ENCODE measurements around the gene ATP13A3. TPM values are rescaled to one million over a fixed set of nuclear protein-coding genes. Genes with fewer than 3 reads are reported as not detected.

The ATP13A3 gene
- polyA plus RNA-seq, 1 donor from 2014 or later = 4.2 TPM

DNA sequence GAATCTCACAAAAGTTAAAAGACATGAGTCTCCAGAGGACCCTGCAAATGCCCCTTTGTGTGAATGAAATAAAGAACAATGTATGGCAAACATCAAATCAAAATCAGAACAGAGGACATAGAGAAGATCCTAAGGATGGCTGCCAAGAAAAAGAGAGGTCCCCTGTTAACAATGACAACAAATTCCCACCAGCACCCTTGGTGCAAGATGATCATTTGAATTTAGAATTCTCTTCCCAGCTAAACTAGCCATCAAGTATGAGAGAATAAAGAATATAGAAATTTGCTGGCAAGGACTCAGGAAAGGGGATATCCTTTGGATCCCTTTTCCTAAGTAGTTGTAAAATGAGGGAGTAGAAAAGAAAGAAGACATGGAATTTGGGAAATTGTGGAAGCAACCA lies 96.0 kb downstream of the ATP13A3 start:
- Mint-ChIP-seq H3K4me3 (no peak overlapping the region), H3K36me3 (peaks cover 4% of the 10 kb centered on the region), H3K27ac (no peak overlapping the region), H3K4me1 (peaks cover 0 to 3% (median 0%) of the 10 kb centered on the region in 3 donors), H3K27me3 (peaks cover 1% of the 10 kb centered on the region), H3K9me3 (peaks cover 4 to 9% (median 5%) of the 10 kb centered on the region in 3 donors)

DNA sequence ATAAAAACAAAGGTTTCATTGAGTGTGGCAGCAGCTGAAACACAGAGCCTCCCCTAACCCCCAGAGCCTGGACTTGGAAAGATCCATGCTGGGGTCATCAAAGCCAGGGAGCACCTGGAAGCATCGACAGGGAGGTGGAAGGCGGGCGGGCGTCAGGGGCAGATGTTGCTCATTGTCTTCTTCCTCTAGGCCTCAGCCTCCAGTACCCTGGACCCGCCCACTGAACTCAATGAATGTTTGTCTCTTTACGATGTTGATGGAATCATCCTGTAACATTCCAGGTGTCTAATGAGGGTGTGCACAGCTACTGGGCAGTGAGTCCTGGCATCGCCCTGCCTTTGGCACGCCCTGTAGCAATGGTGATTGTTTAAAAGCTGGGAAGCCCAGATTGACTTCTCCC lies 97.5 kb downstream of the ATP13A3 start:
- H3K36me3 Mint-ChIP-seq = peaks cover 4% of the 10 kb centered on the region
- no peak overlapping the region for H3K27ac Mint-ChIP-seq
- H3K4me3 Mint-ChIP-seq = no peak overlapping the region
- peaks cover 4 to 9% (median 5%) of the 10 kb centered on the region in 3 donors for H3K9me3 Mint-ChIP-seq
- H3K27me3 Mint-ChIP-seq = peaks cover 3% of the 10 kb centered on the region
- no peaks in the 10 kb centered on the region for H3K4me1 Mint-ChIP-seq

DNA sequence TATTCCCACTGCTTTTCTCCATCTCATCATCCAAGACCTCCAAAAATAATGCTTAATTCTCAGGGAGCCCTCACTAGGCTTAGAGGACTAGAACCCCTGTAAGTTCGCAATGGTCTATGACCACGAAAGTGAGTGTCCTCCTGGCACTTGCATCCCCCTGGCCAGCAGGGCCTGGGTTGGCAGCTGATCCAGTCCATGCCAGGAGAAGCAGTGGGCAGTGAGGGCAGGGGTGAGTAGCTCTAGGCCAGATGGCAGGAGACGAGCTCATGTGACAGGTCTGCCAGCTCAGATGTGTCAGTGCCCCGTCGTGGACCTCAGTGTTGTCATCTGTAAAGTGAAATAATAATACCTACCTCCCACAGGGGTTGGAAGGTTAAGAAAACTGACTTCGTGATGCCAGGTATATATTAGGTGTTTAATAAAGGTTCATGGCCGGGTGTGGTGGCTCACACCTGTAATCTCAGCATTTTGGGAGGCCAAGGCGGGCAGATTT lies 98.8 kb downstream of the ATP13A3 start:
- H3K9me3 Mint-ChIP-seq = peaks cover 5 to 9% (median 6%) of the 10 kb centered on the region in 3 donors
- peaks cover 4% of the 10 kb centered on the region for H3K36me3 Mint-ChIP-seq
- peaks cover 3% of the 10 kb centered on the region for H3K27me3 Mint-ChIP-seq

DNA sequence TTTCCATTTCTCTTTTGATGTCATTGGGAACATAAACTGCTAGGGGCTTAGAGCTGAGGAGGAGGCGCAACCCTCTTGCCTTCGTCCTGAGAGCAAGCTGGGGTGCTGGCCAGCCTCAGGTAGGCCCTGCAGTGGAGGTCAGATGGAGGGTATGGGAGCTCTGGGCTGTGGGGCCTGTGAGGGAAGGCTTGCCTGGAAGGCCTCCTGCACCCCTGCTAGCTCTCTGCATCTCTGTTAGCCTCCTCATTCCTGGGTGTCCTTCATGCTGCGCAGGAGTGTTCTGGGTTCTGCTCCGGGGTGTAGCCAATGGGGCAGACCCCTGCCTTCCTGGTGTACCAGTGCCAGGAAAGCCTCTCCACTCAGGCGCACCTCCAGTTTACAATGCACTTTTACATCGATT lies 99.5 kb downstream of the ATP13A3 start:
- H3K9me3 Mint-ChIP-seq = peaks cover 5 to 9% (median 6%) of the 10 kb centered on the region in 3 donors
- no peaks in the 10 kb centered on the region for H3K4me1 Mint-ChIP-seq
- no peak overlapping the region for H3K27ac Mint-ChIP-seq
- H3K4me3 Mint-ChIP-seq = peak overlapping the region in 1 of 4 donors; percentile 44
- peaks cover 4% of the 10 kb centered on the region for H3K36me3 Mint-ChIP-seq
- peaks cover 3% of the 10 kb centered on the region for H3K27me3 Mint-ChIP-seq

More for the DNA sequence above, 98.8 kb downstream of the ATP13A3 start:
- Mint-ChIP-seq H3K4me1 (no peaks in the 10 kb centered on the region), H3K4me3 (no peak overlapping the region), H3K27ac (no peak overlapping the region)

DNA sequence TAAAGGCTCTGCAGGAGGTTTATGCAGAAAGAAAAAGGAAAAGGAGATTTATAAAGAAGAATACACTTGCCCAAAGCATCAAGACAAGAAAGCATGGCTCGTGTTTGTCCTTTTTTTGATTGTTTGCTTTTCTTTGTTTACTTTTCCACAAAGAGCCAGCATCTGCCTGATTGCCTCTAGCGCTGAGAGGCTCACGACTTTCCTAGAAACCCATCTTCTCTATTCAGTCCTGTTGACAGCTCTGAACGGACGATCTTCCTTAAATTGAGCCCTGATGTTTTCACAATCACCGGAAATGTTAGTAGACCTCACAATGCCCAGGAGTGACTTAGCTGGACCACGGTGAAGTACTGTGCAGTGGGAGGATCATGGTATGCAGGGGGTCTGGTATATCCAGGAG lies 100.2 kb downstream of the ATP13A3 start:
- peaks cover 5 to 9% (median 6%) of the 10 kb centered on the region in 3 donors for H3K9me3 Mint-ChIP-seq
- no peak overlapping the region for H3K27ac Mint-ChIP-seq
- no peaks in the 10 kb centered on the region for H3K4me1 Mint-ChIP-seq
- no peak overlapping the region for H3K4me3 Mint-ChIP-seq
- H3K36me3 Mint-ChIP-seq = peaks cover 4% of the 10 kb centered on the region
- H3K27me3 Mint-ChIP-seq = peaks cover 3% of the 10 kb centered on the region

DNA sequence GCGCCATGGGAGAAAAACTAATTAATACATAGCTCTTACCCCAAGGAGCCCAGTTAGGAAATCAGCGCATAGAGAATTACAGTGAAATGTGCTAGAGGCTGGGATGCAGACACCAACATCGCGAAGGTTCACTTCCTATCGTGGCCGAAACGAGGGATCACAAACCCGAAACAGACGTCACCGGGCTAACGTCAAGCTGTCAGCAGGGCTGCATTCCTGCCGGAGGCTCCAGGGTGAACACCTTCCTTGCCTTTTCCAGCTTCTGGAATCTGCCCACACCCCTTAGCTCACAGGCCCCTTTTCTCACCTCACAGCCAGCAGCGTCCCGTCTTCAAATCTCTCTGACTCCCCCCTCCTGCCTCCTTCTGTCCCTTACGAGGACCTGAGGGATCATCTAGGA lies 100.7 kb downstream of the ATP13A3 start:
- H3K9me3 Mint-ChIP-seq = peaks cover 4 to 7% (median 6%) of the 10 kb centered on the region in 3 donors
- H3K27ac Mint-ChIP-seq = no peak overlapping the region
- peaks cover 3% of the 10 kb centered on the region for H3K27me3 Mint-ChIP-seq
- H3K36me3 Mint-ChIP-seq = peaks cover 4% of the 10 kb centered on the region
- H3K4me1 Mint-ChIP-seq = no peaks in the 10 kb centered on the region
- H3K4me3 Mint-ChIP-seq = peak overlapping the region in 1 of 4 donors; percentile 23

DNA sequence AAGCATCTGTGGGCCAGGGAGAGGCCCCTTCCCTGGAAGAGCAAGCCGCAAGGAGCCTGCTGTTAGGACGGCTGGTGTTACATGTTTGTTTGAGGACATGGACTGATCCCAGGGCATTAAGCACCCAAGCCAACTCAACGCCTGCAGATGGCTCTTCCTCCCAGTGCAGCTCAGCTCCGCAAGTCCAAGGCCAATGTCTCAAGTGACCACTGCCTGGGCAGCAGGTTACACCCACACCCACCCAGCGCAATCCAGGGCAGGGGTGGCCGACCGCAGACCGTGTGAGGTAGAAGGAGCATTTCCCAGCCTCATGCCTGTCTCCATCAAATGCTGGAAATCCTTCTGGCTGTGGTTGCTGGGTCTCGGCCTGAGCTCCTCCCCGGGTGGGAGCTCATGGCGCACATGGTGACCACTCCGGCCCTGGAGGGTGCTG lies 102.2 kb downstream of the ATP13A3 start:
- Mint-ChIP-seq H3K4me3 (no peak overlapping the region), H3K27me3 (peaks cover 4% of the 10 kb centered on the region), H3K27ac (peak overlapping the region in 1 of 3 donors; percentile 62), H3K4me1 (no peaks in the 10 kb centered on the region), H3K36me3 (peaks cover 1% of the 10 kb centered on the region), H3K9me3 (peaks cover 0 to 2% (median 0%) of the 10 kb centered on the region in 3 donors)

DNA sequence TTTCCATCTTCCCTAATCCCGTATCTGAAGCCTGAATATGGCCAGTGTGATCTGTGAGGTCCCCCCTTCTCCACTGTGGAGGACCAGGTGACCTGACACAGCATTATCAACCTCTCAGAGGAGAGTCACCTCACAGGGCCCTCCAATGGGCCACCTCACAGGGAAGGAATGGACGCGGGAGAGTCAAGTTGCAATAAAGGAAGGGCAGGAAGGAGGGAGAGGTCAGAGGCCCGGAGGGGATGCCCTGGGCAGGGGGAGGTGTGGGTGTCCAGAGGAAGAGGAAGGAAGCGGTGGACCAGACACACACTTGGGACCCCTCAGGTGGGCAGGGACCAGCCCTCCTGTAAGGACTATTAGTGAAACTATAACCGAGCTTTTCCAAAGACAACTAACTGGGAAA lies 102.6 kb downstream of the ATP13A3 start:
- Mint-ChIP-seq H3K36me3 (peaks cover 1% of the 10 kb centered on the region), H3K4me1 (no peaks in the 10 kb centered on the region), H3K9me3 (peaks cover 0 to 2% (median 0%) of the 10 kb centered on the region in 3 donors), H3K27me3 (peaks cover 4% of the 10 kb centered on the region), H3K27ac (peak overlapping the region in 1 of 3 donors; percentile 62), H3K4me3 (no peak overlapping the region)

DNA sequence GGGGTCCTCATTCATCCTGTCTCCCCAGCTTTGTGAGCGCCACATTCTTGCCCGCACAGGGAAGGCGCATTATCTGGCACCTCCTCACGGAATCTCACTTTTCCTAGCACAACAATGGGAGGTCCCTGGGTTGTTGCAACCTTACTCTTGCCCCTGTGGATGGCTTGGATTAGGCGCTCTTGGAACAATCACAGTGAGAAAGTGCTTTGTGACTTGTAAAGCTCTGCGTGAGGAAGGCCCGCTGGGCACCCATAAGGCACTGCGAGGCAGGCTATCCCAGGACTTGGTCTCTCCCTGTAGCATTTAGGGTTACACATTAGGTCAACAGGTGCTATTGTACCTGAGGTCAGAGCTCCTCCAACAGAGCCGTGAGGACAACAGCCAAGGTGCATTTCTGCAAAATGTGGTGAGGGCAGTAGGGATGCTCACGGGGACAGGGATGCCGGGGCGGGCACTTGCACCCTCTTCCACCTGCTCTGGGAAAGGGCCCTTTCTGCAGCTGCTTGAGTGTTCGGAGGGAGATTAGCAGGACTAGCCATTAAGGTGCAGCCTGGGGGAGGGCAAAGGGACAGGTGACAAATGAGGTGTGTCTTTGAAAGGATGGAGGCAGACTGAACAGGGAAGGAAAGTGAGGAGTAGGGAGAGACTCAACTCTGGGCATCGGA lies 103.4 kb downstream of the ATP13A3 start:
- no peak overlapping the region for H3K27ac Mint-ChIP-seq
- H3K9me3 Mint-ChIP-seq = peaks cover 0 to 2% (median 0%) of the 10 kb centered on the region in 3 donors
- no peaks in the 10 kb centered on the region for H3K4me1 Mint-ChIP-seq
- peaks cover 11% of the 10 kb centered on the region for H3K27me3 Mint-ChIP-seq
- no peak overlapping the region for H3K4me3 Mint-ChIP-seq
- H3K36me3 Mint-ChIP-seq = peaks cover 1% of the 10 kb centered on the region

DNA sequence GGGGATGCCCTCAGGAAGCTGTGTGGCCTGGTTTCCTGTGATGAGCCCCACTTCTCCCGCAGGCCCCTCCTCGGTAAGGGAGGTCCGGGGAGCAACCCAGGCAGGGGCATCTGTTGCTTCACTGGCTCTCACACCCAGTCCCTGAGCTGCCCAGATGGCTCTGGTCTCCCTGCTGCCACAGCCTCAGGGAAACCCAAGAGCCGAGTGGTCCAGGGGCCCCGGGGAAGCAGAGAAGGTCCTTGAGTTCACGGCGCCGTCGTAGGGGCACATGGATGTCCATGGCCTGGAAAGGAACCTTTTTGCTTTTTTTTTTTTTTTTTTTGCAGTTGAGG lies 103.9 kb downstream of the ATP13A3 start:
- Mint-ChIP-seq H3K4me1 (peaks cover 0 to 1% (median 0%) of the 10 kb centered on the region in 3 donors), H3K27ac (no peak overlapping the region), H3K27me3 (peaks cover 14% of the 10 kb centered on the region), H3K9me3 (peaks cover 0 to 2% (median 0%) of the 10 kb centered on the region in 3 donors), H3K36me3 (peaks cover 1% of the 10 kb centered on the region), H3K4me3 (no peak overlapping the region)

DNA sequence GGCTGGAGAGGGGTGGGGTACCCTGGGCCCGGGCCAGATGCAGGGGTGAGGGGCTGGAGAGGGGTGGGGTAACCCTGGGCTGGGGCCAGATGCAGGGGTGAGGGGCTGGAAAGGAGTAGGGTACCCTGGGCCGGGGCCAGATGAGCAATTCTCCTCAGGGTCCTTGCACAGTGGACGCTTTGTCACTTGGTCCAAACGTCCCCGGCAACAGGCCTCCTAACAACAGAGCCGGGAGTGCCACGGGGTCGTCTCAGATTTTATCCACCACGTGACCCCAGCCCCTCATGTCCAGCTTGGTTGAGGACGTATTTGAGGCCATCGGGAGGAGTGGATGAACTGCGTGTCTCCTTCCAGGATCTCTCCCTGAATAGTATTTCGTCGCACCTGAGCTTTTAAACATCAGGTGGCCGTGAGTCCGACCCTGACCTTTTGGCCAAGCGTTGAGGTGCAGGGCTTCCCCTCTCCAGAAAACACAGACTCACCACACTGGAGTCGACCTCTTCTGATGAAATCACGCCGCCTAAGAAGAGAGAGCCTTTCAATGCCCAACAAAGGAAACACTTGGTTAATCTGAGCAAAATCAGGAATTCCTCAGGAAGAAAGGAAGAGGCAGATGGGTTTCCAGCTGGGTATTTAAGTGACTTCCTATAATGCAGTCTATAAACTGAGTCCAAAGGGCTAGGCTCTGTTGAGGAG lies 104.5 kb downstream of the ATP13A3 start:
- Mint-ChIP-seq H3K4me3 (no peak overlapping the region), H3K9me3 (peaks cover 0 to 2% (median 0%) of the 10 kb centered on the region in 3 donors), H3K27me3 (peaks cover 14% of the 10 kb centered on the region), H3K4me1 (peaks cover 0 to 1% (median 0%) of the 10 kb centered on the region in 3 donors), H3K36me3 (peaks cover 1% of the 10 kb centered on the region), H3K27ac (no peak overlapping the region)

DNA sequence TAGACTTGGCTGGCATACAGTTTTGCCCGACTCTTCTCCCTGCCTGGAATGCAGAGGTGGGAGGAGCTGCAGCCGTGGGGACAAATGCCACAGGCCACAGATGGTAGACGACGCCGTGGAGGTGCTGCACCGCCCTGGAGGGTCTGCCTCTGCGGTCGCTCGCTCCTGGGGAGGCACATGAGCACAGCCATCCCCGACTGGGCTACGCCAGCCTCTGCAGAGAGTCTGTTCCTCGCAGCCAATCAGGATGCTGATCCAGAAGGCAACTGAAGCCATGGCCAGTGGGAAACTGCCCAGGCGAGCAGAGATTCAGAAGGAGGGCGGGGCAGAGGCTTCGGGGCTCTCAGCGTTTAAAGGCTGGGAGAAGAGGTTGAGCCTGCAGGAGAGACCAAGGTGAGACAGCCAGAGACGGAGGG lies 105.3 kb downstream of the ATP13A3 start:
- no peak overlapping the region for H3K4me3 Mint-ChIP-seq
- no peak overlapping the region for H3K27ac Mint-ChIP-seq
- peaks cover 0 to 1% (median 0%) of the 10 kb centered on the region in 3 donors for H3K4me1 Mint-ChIP-seq
- H3K9me3 Mint-ChIP-seq = peaks cover 0 to 2% (median 0%) of the 10 kb centered on the region in 3 donors
- peaks cover 14% of the 10 kb centered on the region for H3K27me3 Mint-ChIP-seq
- no peaks in the 10 kb centered on the region for H3K36me3 Mint-ChIP-seq

DNA sequence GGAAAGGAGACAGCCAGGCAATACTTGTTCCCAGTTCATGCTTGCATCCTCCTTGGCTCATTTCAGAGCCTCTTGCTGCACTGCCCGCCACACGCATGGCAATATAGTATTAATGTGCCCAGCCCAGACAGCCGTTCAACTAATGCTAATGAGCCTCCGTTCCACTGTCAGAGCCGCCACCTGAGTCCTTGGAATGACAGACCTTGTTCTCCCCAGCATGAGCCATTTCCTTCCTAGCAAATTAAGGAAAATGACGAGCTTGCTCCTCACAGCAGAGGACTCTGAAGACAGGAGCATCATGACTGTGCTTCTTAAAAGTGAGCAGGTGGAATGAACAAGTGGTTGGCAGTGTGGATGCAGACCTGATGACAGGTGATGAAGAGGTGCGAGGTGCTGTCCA lies 106.5 kb downstream of the ATP13A3 start:
- Mint-ChIP-seq H3K36me3 (no peaks in the 10 kb centered on the region), H3K9me3 (peaks cover 0 to 2% (median 0%) of the 10 kb centered on the region in 3 donors), H3K27ac (no peak overlapping the region), H3K4me1 (peaks cover 0 to 3% (median 0%) of the 10 kb centered on the region in 3 donors), H3K4me3 (no peak overlapping the region), H3K27me3 (peaks cover 21% of the 10 kb centered on the region)

DNA sequence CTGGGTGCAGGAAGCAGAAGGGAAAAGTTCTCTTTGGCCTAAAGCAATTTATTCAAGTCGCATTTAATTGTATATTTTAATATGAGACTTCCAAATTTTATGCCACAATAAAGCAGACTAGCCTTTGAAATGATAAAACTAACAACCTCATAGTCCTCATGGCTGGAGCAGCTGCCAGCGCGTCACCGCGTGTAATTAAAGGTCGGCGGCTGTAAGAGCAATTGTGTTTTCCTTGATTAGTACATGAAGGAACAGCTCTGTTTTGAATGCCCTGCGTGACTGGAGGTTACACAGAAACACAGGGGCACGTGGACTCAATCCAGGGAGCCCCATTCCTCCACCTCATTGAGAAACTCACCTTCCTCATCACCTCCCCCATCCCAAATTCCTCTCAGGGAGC lies 107.2 kb downstream of the ATP13A3 start:
- Mint-ChIP-seq H3K27me3 (peaks cover 20% of the 10 kb centered on the region), H3K4me1 (peaks cover 0 to 3% (median 0%) of the 10 kb centered on the region in 3 donors), H3K4me3 (no peak overlapping the region), H3K27ac (no peak overlapping the region), H3K9me3 (peaks cover 0 to 2% (median 0%) of the 10 kb centered on the region in 3 donors), H3K36me3 (peaks cover 2% of the 10 kb centered on the region)

DNA sequence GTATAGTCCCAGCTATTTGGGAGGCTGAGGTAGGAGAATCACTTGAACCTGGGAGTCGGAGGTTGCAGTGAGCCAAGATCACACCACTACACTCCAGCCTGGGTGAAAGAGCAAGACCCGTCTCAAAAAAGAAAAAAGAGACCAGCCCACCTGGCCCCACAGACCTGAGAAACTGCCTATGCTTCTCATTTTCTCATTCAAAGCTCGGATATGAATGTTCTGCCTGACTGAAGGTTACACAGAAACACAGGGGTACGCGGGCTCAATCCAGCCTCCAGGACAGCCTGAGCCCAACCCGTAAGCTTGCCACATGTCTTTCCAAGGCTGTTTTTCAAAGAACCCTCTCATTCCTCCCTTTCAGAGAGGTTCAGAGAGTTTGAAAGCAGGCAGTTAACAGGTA lies 107.6 kb downstream of the ATP13A3 start:
- Mint-ChIP-seq H3K36me3 (peaks cover 2% of the 10 kb centered on the region), H3K9me3 (peaks cover 0 to 2% (median 0%) of the 10 kb centered on the region in 3 donors), H3K4me1 (peaks cover 0 to 3% (median 0%) of the 10 kb centered on the region in 3 donors), H3K27ac (no peak overlapping the region), H3K4me3 (no peak overlapping the region), H3K27me3 (peaks cover 20% of the 10 kb centered on the region)

Data from IgD-negative memory B cell (primary cell).